IPS DF 19.7 (cell line): ENCODE data around the gene BAZ1A.

Experiments
- DNase-seq: peaks from one replicate; pipeline ENCODE4 v3.0.0-alpha.2; 2013; ENCODE audit warnings: low read depth, low spot score

The BAZ1A gene

GRCh38 chr14:34875031-34875922 lies at the start of gene BAZ1A:
TSS of gene BAZ1A (minus strand) at chr14:34875360. CDS start at chr14:34874604, 756 bp downstream.
- peak; percentile 33 for DNase-seq

GRCh38 chr14:34920339-34920738 lies 45.2 kb upstream of the BAZ1A start:
- no peak for DNase-seq

DNA sequence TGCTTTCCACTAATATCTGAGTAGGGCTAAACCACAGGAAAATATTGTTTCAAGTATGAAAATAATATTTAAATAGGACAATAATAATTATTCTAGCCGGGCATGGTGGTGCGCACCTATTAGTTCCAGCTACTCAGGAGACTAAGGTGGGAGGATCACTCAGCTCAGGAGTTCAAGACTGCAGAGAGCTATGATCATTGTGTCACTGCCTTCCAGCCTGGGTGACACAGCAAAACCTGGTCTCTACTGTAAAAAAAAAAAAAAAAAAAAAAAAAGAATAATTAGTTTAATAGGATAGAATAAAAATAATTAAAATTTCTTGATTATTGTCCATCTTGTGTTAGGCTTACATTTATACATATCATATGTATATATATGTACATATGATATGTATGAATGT lies 38.5 kb upstream of the BAZ1A start:
- no peak for DNase-seq

GRCh38 chr14:34912966-34913365 lies 37.8 kb upstream of the BAZ1A start:
- DNase-seq: no peak

DNA sequence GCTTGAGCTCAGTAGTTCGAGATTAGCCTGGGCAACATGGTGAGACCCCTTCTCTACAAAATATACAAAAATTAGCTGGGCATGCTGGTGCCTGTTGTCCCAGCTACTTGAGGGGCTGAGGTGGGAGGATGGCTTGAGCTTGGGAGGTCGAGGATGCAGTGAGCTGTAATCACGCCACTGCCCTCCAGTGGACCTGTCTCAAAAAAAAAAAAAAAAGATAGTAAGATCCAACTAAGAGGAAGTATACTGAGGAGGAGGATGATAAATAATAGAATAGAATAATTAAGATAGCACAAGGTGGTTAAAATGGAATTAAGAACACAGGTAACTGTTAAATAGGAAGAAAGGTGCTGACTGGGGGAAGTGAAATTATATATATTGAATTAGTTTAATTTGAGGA lies 37.0 kb upstream of the BAZ1A start:
- peak; percentile 2 for DNase-seq

- DNase-seq: no peak
Observed at GRCh38 chr14:34911209-34912150, 36.3 kb upstream of the BAZ1A start.

- DNase-seq: no peak
Observed at GRCh38 chr14:34906287-34906686, 31.1 kb upstream of the BAZ1A start.

DNA sequence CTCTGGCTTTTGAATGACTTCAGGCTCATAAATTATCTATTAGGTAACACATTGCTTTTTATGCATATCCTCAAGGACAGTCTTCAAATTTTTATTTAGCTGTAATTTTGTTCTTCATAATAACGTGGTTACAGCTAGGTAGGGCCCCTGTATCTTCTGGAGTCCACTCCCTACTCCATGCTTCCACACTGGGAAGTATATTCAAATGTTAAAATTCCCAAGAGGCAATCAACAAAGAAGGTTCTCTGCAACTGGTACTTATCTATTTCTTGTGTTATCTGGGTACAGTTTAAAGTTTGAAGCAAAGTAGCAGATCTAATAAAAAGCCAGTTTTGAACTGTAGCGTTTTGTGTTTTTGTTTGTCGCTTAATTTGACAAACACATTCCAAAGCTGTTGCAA lies 20.1 kb upstream of the BAZ1A start:
- no peak for DNase-seq

- no peak for DNase-seq
Observed at GRCh38 chr14:34890937-34891336, 15.8 kb upstream of the BAZ1A start.

- DNase-seq: no peak
Observed at GRCh38 chr14:34888186-34888585, 13.0 kb upstream of the BAZ1A start.

DNA sequence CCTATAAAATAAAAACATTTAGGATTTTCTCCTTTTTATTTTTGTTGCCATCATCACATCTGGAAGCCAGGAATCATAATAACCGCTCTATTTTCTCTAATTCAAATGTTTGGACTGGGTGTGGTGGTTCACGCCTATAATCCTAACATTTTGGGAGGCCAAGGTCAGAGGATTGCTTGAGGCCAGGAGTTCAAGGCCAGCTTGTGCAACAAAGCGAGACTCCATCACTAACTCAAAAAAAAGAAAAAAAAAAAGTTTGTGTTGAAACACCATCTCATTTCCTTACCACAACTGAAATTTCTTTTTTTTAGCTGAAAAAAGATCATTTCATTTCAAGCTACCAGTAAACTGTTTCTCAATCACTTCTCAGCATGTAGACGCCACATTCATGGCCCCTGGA lies 8.8 kb upstream of the BAZ1A start:
- DNase-seq: no peak

- DNase-seq: no peak
Observed at GRCh38 chr14:34874386-34875030, 652 bp downstream of the BAZ1A start.

DNA sequence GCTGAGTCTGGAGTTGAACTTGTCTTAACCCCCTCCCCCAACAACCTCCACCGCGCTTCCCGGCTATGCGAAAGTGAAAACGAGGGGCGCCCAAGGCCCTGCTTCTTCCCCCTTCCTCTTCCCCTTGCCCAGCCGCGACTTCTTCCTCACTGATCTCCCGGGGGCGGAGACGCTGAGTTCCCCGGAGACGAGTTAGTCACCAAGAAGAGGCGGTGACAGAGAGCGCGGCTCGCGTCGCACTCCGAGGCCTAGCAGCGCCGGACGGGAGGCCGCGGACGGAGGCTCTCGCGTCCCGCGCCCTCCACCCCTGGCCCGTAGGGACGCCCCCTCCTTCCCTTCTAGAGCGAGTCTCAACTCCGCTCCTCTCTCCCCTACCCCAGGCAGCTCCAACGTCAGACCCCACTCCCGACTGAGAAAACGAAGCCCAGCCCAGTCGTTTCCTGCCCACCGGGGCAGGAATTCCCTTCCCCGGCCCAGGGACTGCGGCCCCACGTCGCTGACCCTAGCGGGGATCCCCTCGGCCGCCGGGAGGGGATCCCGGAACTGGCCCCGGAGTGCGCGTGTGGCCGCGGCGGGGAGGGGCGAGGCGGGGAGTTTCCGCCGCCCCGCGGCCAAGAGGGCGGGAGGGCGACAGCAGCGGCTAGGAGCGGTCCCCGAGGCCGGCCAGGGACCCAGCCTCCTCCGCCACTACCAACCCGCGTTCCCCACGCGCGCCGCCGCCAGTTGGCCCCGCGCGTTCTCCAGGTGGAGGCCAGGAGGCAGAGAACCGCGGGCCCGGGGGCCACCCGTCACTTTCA lies 1.4 kb downstream of the BAZ1A start:
- DNase-seq: peak; percentile 33

DNA sequence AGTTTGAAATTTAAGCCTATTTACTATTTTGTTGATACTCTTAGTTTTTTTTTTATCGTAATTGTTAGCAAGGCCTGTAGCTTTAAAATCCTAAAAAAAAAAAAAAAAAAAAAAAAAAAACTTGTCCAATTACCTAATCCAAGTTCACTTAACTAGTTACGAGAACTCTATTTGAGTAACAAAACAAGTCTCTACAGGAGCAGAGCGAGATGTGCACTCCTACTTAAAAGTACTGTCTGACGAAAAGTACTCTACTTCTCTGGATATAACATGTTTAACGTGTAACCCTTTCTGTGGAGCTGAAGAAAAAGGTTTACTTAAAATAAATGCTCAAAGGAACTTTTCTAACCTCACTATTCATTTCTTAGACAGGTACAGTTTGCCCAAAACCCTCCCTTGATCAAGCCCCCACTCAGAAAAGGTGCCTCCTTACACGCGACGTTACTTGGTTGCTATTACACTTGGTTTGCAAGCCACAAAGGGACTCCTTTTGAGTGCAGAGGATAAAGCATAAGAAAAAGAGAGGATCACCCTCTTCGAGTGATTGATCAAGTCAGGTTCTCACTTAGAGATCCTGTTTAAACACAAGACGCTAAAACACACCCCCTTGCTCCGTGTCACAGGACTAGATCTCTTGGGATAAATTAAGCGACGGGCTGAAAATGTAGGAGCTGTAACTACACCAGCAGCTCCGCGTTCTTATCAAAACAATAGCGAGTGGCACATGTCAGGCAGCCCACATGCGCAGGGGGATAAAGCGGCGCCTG lies 2.2 kb downstream of the BAZ1A start:
- DNase-seq: no peak

DNA sequence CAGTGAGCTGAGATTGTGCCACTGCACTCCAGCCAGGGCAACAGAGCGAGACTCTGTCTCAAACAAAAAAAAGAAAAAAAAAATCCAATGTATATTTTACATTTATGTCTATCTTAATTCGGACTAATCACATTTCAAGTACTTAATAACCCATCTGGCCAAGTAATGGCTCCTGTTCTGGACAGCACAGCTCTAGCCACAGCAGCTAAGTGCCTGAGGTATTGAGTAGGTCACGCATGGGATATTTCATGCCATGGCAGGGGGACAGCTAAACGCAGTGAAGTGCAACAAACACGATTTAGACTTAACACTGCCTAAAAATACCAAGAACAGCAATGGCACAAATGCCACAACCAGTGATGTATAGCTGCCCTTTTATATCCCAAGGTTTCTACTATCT lies 8.0 kb downstream of the BAZ1A start:
- no peak for DNase-seq

DNA sequence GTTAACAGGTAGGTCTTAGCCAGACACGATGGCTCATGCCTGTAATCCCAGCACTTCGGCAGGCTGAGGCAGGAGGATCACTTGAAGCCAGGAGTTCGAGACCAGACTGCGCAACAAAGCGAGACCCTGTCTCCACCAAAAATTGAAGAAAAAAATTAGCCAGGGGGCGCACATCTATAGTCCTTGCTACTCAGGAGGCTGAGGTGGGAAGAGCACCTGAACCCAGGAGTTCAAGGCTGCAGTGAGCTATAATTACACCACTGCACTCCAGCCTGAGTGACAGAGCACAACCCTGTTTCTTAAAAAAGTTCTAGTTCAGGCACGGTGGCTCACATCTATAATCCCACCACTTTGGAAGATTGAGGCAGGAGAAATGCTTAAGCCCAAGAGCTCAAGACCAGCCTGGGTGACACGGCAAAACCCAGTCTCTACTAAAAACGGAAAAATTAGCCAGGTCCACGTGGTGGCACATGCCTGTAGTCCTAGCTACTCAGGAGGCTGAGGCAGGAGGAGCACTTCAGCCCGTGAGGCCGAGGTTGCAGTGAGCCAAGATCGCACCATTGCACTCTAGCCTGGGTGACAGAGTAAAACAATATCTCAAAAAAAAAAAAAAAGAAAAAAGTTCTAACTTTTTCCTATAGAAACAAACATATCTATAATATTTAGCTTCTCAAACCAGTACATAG lies 9.1 kb downstream of the BAZ1A start:
- DNase-seq: no peak

DNA sequence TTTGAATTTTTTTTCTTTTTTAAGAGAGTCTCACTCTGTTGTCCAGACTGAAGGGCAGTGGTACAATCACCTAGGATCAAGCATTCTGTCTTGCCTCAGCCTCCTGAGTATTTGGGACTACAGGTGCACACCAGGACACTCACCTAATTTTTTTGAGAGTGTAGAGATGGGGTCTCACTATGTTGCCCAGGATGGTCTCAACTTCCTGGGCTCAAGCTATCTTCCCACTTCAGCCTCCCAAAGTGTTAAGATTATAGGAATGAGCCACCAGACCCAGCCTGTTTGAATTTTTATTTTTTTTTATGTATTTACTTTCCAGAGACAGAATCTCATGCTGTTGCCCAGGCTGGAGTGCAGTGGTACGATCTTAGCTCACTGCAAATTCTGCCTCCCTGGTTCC lies 11.3 kb downstream of the BAZ1A start:
- DNase-seq: no peak

GRCh38 chr14:34858765-34859164 lies 16.4 kb downstream of the BAZ1A start:
- DNase-seq: no peak

GRCh38 chr14:34857689-34858449 lies 17.3 kb downstream of the BAZ1A start:
- DNase-seq: no peak
